CD4-positive, alpha-beta T cell treated with Interleukin-15 for 1 hour (primary cell): ENCODE data around the gene TCEAL7.

Experiments used
- DNase-seq: peaks from one replicate; pipeline ENCODE4 v3.0.0-alpha.2; 2020

Gene TCEAL7

DNA sequence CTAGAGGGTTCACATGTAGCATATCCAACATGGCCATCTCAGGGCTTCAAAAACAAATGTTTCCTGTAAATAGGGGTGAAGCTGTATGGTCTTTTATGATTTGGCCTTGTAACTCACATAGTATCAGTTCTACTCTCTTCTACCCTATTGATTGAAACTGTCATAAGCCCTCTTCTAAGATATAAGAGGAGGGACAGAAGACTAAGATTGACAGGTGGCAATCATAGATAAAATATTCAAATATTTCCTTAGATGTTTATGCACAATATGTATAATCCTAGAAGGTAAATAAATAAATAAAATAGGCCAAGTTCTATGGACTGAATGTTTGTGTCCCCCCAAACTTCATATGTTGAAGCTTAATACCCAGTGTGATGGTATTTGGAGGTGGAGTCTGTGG lies 39.4 kb downstream of the TCEAL7 start:
- no peak for DNase-seq

DNA sequence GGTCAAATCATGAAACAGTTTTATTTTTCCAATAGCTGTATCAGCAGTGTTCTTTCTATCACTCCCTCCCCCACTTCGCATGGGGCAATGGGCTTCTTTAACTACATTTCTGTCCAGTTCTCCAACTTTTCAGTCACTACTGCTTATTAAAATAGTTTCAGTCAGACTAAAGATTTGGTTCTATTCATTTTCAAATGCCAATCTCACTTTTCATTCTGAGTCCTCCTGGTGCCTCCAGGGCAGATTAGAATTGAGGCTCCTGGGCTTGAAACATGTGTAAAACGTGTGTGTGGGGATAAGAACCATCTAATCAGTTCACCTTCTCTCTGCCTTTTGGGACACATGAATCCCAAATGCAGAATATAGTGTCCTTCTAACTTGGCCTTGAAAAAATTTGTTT lies 42.8 kb downstream of the TCEAL7 start:
- DNase-seq: no peak

DNA sequence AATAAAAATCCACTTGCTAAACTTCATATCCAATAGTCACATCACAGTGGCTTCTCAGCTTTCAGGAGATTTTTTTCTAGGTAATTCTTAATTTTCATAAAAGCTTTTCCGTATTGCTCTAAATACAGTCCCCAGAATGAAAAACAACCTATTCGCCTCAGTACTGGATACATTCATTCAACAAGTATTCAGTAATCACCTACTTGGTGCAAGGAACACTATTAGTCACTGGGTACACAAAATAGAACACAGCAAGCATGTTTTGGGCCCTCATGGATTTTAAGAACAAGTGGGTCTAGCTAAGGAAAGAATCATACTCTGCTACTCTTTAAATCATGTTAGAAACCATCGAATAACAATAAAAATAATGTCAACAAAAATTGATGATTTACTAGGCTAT lies 43.5 kb downstream of the TCEAL7 start:
- no peak for DNase-seq

DNA sequence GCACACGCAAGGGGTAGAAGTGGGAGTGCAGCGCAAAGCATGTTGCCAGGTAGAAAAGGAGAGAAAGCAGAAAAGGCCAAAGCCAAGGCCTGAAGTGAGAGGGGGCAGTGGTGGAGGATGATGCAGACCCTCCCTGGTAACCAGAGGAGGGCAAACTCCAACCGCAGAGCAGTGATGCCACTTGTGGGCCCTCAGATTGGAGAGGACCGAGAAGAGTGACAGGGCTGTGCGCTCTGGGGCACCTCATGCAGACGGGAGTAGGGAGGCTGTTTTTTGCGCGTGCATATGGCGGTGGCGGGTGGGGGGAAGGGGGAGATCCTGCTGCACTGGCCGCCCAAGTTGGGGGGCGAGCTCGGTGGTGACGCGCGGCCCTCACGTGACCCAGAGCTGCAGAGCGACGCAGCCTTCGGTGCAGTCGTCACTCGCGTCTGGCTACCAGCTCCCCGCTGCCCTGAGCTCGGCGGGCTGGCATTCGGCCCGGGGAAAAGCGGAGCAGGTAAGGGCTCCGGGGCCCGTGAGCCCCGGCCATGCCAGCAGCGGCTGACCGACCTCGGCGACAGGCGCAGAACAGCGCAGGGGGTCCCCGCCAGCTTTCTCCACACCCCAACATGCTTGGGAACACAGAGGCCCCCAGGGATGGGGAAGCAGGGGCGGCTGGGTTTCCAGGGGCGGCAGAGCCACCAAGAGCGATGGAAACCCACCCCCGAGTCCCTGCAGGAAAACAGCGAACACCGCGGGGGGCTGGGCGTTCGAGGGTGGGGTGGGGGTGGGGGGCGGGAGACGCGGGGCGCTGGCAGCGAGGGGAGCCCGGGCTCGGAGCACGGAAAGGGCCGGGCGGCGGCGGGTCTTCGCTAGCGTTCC lies 46.3 kb downstream of the TCEAL7 start, which contains the start of gene BEX3:
Gene BEX3 (plus strand): TSS at position 421 of the 861 bp plus-strand sequence. CDS start 984 bp downstream, outside the sequence.
- DNase-seq: peak; percentile 50

DNA sequence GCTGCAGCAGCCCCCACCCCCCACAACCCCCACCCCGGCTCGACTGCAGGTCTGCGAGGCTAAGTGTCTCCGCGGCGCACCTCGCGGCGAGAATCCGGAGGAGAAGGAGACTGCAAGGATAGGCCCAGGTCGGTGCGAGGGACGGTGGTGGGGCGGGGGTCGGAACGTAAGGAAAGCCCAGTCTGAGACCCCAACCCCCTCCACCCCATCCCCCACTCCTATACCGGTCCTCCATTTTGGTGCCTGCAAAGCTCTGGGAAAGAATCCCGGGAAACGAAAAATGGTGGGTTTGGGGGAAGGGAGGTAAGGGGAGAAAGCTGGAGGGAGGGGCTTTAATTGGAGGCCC lies 46.9 kb downstream of the TCEAL7 start:
- DNase-seq: no peak

DNA sequence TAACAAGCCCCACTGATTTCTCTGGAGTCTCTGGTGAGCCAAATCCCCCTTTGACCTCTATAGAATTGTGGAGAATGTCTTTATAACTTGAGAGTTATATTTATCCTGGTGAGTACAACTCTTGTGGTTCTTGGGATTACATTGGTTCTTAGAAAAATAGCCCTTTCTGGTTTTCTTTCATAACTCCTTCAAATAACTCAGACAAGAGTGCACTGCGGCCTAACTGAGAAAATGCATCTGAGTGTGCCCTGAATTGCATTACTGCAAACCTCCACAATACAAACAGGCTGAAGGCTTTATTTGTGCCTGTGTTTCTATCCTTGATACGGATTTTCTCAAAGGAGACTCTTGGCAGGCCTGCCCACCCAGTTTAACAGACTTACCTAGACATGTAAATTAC lies 49.0 kb downstream of the TCEAL7 start:
- DNase-seq: no peak
